RCC 7860 (cell line): ENCODE measurements around the gene PDIA2.
A peak's percentile ranks its signal among the peaks of the same experiment; 100 is the strongest.

ENCODE experiments used
- DNase-seq: peaks from one replicate; pipeline ENCODE4 v3.0.0-alpha.2; 2015; ENCODE audit warnings: low spot score
- FAIRE-seq: peaks from 2 replicates; lab custom pipeline; 2012; peaks lifted over from hg19 to GRCh38; lab: Jason Lieb, UNC

PDIA2 gene

GRCh38 chr16:279531-279930 is 3.4 kb upstream of the PDIA2 start:
- DNase-seq (no peak), FAIRE-seq (no peak)

DNA sequence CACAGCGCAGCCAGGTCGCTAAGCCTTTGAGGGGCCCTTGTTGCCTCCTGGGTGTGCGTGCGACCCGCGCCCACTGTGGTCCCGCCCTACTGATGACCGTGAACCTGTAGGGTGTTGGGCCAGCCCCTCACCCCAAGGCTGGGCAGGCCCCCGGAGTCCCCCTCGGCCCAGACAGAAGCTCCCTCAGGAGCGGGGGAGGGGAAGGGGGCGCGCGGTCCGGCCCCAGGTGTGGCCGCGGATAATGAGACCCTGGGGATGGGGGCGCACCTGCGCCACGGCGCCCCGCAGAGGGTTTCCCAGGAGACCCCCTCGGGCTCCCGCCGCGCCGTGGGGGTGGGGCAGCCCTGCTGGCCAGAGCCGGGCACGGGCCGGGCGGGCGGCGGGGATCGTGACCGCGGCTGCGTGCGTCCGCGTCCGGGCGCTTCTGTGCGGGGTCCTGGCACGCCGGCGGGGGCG is 2.9 kb upstream of the PDIA2 start:
- FAIRE-seq (no peak), DNase-seq (no peak)

DNA sequence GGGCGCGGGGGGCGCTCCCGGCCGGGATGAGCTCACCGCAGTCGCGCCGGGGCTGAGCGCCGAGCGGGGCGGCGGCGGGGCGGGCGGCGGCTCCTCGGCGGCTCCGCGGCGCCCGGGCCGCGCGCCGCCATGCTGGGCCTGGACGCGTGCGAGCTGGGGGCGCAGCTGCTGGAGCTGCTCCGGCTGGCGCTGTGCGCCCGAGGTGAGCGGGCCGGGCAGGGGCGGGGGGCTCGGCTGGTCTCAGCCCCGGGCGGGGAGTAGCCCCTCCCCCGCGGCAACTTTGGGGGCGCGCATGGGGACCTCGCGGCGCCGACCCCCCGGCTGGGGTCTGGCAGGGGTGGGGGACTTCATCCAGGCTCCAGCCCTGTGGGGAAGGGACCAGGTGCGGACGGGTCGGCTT is 2.4 kb upstream of the PDIA2 start, which contains the start of gene ARHGDIG:
Gene ARHGDIG, plus strand, starts transcription at position 40 of the 400 bp plus-strand sequence. Its CDS starts 90 bp downstream, at position 130.
- DNase-seq (no peak), FAIRE-seq (no peak)

DNA sequence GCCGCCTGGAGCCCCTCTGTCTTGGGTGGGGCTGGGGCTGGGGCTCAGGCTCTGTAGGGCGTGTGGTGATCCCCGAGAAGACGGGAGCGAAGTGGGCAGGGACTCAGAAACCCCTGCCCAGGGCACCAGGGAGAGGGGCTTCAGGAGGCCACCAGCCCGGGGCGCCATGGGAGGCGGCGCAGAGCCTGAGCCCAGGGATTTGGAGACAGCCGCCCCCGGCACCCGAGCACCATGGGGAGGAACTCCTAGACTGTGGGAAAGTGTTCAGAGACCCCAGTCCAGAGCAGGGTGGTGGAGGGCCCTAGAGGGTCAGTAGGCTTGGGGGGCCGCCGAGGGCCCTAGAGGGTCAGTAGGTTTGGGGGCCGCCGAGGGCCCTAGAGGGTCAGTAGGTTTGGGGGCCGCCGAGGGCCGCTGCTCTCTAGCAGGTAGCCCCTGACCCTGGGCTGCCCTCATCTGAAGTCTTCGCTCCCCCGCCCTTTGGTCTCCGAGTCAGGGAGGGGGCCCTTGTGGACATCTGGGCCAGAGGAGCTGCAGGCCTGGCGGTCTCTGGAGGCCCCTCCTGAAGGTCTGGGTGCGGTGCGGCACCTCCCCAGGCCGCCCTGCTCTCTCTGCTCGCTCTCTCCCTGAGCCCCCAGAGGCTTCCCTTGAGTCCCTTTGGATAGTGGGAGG is 1.8 kb upstream of the PDIA2 start:
- DNase-seq (no peak), FAIRE-seq (no peak)

DNA sequence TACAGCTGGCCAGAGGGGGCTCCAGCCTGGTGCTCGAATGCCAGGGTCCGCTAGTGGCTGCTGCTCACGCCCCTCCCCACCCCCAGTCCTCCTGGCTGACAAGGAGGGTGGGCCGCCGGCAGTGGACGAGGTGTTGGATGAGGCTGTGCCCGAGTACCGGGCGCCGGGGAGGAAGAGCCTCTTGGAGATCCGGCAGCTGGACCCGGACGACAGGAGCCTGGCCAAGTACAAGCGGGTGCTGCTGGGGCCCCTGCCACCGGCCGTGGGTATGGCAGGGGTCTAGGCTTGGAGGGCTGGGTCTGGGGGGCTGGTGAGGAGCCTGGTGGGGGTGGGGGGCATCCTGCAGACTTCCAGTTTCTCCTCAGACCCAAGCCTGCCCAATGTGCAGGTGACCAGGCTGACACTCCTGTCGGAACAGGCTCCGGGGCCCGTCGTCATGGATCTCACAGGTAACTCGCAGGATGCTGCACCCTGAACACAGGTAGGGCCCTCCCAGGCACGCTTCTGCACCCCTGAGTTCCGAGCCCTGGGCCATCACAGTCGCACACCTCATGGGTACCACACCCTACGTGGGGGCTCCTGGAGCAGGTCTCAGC is 1.2 kb upstream of the PDIA2 start:
- DNase-seq (no peak), FAIRE-seq (no peak)

GRCh38 chr16:282491-282890 is 473 bp upstream of the PDIA2 start:
- FAIRE-seq, result no peak
- DNase-seq, result no peak

DNA sequence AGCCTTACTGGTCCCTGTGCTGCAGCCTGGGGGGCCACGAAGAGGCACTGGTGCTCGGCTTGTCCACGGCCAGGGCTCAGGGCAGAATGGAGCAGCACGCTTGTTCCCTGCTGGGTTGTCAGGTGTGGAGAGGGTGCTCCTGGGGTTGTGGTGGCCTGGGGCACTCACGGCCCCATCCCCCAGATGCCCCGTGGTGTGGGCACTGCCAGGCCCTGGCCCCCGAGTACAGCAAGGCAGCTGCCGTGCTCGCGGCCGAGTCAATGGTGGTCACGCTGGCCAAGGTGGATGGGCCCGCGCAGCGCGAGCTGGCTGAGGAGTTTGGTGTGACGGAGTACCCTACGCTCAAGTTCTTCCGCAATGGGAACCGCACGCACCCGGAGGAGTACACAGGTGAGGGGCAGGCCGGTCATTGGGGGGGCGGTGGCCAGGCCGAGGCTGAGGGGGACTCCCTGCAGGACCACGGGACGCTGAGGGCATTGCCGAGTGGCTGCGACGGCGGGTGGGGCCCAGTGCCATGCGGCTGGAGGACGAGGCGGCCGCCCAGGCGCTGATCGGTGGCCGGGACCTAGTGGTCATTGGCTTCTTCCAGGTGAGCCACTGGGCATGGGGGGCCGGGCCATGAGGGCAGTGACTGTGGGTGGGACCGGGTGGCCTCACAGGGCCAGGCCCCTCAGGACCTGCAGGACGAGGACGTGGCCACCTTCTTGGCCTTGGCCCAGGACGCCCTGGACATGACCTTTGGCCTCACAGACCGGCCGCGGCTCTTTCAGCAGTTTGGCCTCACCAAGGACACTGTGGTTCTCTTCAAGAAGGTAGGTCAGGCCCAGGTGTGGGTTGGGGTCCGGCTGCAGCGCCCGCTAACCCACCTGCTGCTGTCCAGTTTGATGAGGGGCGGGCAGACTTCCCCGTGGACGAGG is 1.5 kb downstream of the PDIA2 start:
- no peak for FAIRE-seq
- DNase-seq, result no peak

DNA sequence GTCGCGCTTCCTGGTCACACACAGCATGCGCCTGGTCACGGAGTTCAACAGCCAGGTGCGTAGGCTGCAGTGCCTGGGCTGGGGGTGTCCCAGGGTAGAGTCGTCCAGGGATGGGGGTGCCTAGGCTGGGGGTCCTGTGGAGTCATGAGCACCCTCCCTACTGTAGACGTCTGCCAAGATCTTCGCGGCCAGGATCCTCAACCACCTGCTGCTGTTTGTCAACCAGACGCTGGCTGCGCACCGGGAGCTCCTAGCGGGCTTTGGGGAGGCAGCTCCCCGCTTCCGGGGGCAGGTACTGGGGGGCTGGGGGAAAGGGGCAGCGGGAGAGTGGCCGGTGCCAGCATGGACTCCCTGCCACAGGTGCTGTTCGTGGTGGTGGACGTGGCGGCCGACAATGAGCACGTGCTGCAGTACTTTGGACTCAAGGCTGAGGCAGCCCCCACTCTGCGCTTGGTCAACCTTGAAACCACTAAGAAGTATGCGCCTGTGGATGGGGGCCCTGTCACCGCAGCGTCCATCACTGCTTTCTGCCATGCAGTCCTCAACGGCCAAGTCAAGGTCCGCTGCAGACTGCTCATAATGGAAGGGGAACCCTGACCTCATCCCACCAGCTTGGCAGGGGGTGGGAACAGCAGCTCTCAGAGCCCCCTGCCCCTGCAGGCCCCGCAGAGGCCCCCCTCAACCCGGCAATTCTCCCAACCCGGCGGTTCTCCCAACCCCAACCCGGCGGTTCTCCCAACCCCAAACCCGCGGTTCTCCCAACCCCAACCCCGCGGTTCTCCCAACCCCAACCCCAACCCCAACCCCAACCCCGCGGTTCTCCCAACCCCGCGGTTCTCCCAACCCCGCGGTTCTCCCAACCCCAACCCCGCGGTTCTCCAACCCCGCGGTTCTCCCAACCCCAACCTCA is 2.4 kb downstream of the PDIA2 start:
- FAIRE-seq (peak; percentile 86), DNase-seq (peak; percentile 79)

DNA sequence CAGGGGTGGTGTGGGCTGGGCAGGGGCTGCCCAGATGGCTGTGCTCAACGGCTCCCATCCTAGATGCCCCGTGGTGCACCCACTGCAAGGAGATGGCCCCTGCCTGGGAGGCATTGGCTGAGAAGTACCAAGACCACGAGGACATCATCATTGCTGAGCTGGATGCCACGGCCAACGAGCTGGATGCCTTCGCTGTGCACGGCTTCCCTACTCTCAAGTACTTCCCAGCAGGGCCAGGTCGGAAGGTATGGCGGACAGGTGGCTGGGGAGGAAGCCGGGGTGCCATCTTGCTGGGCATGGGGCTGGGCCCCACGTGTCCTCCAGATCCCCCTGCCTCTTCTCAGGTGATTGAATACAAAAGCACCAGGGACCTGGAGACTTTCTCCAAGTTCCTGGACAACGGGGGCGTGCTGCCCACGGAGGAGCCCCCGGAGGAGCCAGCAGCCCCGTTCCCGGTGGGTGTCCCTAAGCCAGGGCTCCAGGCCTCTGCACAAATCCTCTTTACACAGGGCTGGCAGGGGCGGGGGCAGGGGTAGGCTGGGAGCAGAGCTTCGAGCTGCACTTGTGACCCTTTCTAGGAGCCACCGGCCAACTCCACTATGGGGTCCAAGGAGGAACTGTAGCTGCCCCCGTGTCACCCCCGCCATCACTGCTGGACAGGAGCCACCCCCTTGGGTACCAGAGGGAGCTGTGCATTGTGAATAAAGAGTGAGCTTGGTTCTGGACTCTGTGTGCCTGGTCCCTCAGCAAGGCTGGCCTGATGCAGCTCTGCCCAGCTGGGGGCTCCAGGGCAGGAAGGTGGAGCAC is 3.7 kb downstream of the PDIA2 start:
- DNase-seq (no peak), FAIRE-seq (no peak)

DNA sequence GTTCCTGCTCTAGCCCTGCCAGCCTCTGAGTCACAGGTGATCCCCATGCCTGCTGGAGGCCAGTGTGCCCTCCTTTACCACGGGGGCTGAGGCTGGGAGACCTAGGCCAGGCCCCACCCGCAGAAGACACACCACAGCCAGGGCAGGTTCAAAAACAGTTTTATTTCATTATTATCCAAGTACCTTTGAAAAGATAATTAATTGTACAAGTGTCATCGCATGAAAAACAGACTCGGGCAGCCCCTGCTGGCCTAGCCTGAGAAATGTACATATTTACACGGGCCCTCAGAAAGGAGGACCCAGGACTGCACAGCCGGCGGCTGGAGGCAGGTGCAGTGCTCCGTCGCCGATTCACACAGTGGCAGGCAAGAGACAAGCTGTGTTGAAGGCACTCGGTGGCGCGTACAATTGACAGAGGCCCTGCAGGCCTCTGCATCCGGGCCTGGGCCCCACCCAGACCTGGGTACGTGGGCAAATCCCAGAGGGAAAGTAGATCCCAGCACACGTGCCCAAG is 4.4 kb downstream of the PDIA2 start:
- FAIRE-seq (no peak), DNase-seq (no peak)

GRCh38 chr16:287981-288920 is 5.3 kb downstream of the PDIA2 start:
- FAIRE-seq (no peak), DNase-seq (no peak)

- DNase-seq (no peak), FAIRE-seq (no peak)
Measured at GRCh38 chr16:289395-289997, 6.5 kb downstream of the PDIA2 start.

- no peak for FAIRE-seq
Measured at GRCh38 chr16:290015-290680, 7.2 kb downstream of the PDIA2 start.

DNA sequence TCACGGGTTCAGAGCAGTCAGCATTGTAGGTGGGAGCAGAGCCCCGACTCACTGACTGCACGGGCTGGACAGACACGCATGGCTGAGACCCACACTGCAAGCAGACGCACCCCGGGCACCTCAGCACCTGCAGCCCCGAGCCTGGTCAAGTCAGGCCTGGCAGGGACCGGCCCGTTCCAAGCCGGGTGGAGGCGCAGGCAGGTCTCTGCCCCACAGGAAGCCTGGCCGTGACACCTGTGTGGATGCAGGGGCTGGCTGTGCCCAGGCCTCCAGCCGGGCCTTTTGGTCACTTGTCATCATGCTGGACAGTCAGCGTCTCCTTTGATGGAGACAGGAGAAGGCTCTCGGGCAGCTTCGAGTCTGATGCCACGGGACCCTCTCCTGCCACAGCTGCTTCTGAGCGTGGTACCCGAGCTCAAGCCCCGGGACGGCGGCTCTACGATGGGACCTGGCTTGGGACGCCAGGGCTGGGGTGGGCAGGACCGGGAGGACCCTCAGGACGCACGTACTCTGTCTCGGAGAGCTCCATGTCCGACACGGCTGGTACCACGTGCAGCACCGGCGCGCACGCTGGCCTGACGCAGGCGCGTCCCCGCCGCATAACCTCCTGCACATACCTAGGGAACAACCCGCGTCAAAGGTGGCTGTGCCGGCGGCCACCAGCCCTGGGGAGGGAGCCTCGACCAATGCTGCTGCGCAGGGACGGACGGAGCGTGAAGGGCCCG is 7.9 kb downstream of the PDIA2 start:
- FAIRE-seq, result no peak
- DNase-seq, result no peak

More at GRCh38 chr16:290015-290680, 7.2 kb downstream of the PDIA2 start:
- no peak for DNase-seq

DNA sequence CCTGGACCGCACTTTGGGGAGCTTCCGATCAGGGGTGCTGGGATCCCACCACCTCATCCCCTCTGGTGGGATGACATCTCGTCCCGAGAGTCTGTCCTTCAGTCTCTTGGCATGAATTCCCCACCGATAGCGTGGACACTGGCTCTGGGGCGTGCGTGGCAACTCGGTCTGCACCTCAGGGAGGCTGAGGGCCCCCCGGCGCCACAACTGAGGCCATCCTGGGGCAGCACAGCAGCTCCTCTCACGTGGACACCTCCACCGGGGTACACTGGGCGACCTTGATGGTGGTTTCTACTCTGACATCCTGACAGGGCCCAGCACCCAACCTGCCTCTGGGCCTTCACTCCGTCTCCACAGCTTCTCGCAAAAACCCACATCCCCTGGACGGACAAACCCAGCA is 8.6 kb downstream of the PDIA2 start:
- no peak for FAIRE-seq

DNA sequence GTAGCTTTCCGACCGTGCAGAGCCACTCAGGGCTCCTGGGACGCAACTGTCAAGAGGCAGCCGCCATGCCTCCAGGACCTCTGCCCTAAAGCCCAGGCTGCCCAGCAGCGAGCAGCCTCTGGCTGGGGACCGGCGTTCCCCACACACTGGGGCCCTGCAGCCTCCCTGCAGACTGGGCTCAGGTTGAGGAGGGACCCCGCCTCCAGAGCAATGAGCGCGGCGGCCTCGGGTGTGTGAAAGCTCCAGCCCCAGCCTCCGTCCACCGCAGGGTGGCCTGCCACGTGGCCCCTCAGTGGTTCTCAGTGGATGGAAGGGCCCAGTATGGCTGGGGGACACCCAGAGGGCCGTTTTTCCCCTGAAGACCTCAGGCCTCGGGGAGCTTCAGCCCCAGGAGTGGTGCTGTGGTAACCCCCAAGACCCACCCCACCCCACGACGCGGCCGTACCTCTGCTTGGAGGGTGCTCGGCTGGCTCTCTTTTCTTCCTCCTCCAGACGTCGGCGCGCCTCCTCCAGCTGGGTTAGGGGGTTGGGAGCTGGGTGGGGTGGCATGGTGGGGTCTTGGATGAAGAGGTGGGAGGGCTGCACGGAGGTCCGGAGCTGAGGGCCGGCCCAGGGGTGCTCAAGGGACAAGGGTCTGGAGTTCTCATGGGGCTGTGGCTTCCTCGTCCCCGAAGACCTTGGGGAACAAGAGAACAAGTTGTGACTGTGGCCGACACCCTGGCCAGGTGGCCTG is 10.2 kb downstream of the PDIA2 start:
- no peak for DNase-seq
- no peak for FAIRE-seq

More for the DNA sequence above, 8.6 kb downstream of the PDIA2 start:
- DNase-seq, result no peak
